Peyer's patch (tissue), 4 donors: ENCODE results near the gene TEKTIP1. TPM values are rescaled to one million over a fixed set of nuclear protein-coding genes. Genes with fewer than 3 reads are reported as not detected.

Experiments
- DNase-seq, 3 donors: peaks; one replicate each; pipeline ENCODE4 v3.0.0-alpha.2; 2017 to 2019
- H3K27ac ChIP-seq, 4 donors: fragments of 200-600 bp; sonication (generic); one replicate each; pipeline ENCODE4 v1.5.1; 2016 to 2019
- H3K27me3 ChIP-seq, 2 donors: fragments of 200-600 bp; sonication (generic); one replicate each; pipeline ENCODE4 v1.5.1; 2019
- H3K36me3 ChIP-seq, 3 donors: fragments of 200-600 bp; sonication (generic); one replicate each; pipeline ENCODE4 v1.5.1; 2016 to 2019
- H3K4me1 ChIP-seq, 4 donors: fragments of 200-600 bp; sonication (generic); one replicate each; pipeline ENCODE4 v1.5.1; 2016 to 2019
- H3K4me3 ChIP-seq, 4 donors: fragments of 200-600 bp; sonication (generic); 1 replicate in 3 of 4; 2 replicates in 1 of 4; pipeline ENCODE4 v1.5.1; 2016 to 2019; ENCODE audit warnings: mild to moderate bottlenecking in 1 of 4
- H3K9me3 ChIP-seq, 4 donors: fragments of 200-600 bp; sonication (generic); one replicate each; pipeline ENCODE4 v1.5.1; 2016 to 2019; ENCODE audit warnings: mild to moderate bottlenecking in 1 of 4
- POLR2A ChIP-seq, 2 donors: fragments of 450-650 bp; IDR thresholded peaks; one replicate each; pipeline ENCODE4 v1.5.1; 2017; ENCODE audit warnings: antibody characterized with exemption in 2 of 2, mild to moderate bottlenecking in 2 of 2, moderate library complexity in 2 of 2
- small RNA-seq, 2 donors: library from RNA; depleted of rRNA; stranded (forward); fragments of <200 nt; gene quantifications; one replicate each; pipeline ENCODE3, GENCODE V24; 2016
- total RNA-seq, 4 donors: library from RNA; depleted of rRNA; stranded (reverse); fragments of >200 nt; gene quantifications; one replicate each; pipeline ENCODE4 v1.1.0, GENCODE V29; 2016
- TF ChIP-seq, protein P1 (sequence below), 6 experiments: fragments of 450-650 bp in 4 of 6; fragments of 200-600 bp in 2 of 6; sonication (generic) in 1 of 6; IDR thresholded peaks; one replicate each; pipeline ENCODE4 v1.5.1; 2017 to 2019; ENCODE audit warnings: antibody characterized with exemption in 6 of 6, mild to moderate bottlenecking in 3 of 6, moderate library complexity in 1 of 6

The TEKTIP1 gene
- total RNA-seq, 4 donors from 2014 or later: 1.8 to 11.1 (median 2.4) TPM; not detected in 1

DNA sequence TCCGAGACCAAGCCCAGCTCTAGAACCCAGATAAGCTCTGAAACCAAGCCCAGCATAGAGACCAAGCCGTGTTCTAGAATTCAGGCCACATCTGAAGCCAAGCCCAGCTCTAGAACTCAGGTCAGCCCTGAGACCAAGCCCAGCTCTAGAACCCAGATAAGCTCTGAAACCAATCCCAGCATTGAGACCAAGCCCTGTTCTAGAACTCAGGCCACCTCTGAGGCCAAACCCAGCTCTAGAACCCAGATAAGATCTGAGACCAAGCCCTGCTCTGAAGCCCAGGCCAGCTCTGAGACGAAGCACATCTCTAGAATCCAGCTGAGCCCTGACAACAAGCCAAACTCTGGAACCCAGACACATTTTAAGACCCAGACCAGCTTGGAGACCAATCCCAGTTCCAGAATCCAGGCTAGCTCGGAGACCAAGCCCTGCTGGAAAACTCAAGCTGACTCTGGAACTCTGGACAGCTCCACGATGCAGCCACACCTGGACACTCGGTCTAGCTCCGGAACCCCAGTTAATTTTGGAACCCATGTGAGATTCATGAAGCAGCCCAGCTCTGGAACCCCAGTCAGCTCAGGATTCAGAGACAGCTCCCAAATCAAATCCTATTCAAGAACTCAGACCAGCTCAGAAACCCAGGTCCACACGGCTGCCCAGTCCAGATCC, 52.2 kb downstream of the TEKTIP1 start:
- H3K9me3 ChIP-seq: no peaks in the 10 kb centered on the region

DNA sequence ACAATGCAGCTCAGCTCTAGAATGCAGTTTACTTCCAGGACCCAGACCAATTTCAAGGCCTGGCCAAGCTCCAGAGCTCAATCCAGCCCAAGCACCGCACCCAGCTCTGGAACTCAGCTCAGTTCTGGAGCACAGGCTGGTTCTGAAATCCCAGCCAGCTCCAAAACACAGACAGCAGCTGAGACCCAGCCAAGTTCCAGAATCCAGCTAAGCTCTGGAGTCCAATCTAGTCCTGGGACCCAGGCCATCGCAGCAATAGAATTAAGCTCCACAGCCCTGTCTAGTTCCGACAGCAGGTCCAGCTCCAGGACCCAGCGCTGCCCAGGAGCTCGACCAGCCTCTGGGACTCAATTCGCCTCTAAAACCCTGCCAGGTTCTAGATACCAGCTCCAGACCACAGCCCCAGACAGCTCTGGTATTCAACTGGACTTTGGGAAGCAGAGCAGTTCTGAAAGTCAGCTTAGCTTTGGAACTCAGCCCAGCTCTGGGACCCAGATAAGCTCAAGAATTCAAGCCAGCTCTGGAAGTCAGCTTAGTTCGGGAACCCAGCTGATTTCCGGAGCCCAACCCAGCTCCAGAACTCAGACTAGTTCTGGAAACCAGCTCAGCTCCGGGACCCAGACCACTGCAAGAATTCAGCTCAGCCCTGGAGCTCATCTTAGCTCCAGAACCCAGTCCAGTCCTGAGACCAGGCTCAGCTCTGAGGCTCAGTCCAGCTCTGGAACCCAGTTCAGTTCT, 53.1 kb downstream of the TEKTIP1 start:
- H3K36me3 ChIP-seq: no peaks in the 10 kb centered on the region
- H3K9me3 ChIP-seq: no peaks in the 10 kb centered on the region
- H3K27me3 ChIP-seq: no peaks in the 10 kb centered on the region
- DNase-seq: no peak
- TF ChIP-seq, protein P1, sequence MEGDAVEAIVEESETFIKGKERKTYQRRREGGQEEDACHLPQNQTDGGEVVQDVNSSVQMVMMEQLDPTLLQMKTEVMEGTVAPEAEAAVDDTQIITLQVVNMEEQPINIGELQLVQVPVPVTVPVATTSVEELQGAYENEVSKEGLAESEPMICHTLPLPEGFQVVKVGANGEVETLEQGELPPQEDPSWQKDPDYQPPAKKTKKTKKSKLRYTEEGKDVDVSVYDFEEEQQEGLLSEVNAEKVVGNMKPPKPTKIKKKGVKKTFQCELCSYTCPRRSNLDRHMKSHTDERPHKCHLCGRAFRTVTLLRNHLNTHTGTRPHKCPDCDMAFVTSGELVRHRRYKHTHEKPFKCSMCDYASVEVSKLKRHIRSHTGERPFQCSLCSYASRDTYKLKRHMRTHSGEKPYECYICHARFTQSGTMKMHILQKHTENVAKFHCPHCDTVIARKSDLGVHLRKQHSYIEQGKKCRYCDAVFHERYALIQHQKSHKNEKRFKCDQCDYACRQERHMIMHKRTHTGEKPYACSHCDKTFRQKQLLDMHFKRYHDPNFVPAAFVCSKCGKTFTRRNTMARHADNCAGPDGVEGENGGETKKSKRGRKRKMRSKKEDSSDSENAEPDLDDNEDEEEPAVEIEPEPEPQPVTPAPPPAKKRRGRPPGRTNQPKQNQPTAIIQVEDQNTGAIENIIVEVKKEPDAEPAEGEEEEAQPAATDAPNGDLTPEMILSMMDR (IDR thresholded peaks at IDR 0.05): no peak
- no peak for TF ChIP-seq POLR2A (IDR thresholded peaks at IDR 0.05)
- H3K4me1 ChIP-seq: no peaks in the 10 kb centered on the region
- no peak overlapping the region for H3K4me3 ChIP-seq
- H3K27ac ChIP-seq: no peak overlapping the region

More for the DNA sequence above, 52.2 kb downstream of the TEKTIP1 start:
- H3K36me3 ChIP-seq: no peaks in the 10 kb centered on the region
- DNase-seq: no peak
- H3K4me1 ChIP-seq: peaks cover 0 to under 1% (median 0%) of the 10 kb centered on the region in 4 donors
- TF ChIP-seq, protein P1 (IDR thresholded peaks at IDR 0.05): no peak
- TF ChIP-seq POLR2A (IDR thresholded peaks at IDR 0.05): no peak
- no peaks in the 10 kb centered on the region for H3K27me3 ChIP-seq
- no peak overlapping the region for H3K4me3 ChIP-seq
- H3K27ac ChIP-seq: no peak overlapping the region

DNA sequence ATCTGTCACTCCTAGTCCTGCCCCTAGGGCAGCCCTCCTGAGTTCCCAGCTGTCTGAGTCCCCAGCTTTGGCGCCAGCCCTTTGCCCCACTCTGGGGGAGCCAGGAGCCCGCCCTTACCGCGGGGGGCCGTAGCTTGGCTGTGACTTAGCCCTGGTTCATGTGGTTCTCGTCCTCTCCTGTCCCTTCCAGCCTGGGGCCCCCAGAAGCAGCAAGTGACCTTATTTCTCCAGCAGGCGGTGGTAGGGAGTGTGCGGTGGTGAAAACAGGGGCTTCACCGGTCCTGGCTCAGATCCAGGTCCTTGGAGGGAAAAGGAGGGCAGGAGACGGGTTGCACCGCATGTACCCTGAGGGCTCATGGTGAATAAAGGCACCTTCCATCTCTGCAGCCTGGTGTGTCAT, 54.2 kb downstream of the TEKTIP1 start:
- Histone ChIP-seq H3K27me3 (no peaks in the 10 kb centered on the region), H3K36me3 (no peaks in the 10 kb centered on the region), H3K4me1 (no peaks in the 10 kb centered on the region), H3K4me3 (no peak overlapping the region), H3K27ac (no peak overlapping the region), H3K9me3 (no peaks in the 10 kb centered on the region)
- TF ChIP-seq, protein P1 (IDR thresholded peaks at IDR 0.05): no peak
- TF ChIP-seq POLR2A (IDR thresholded peaks at IDR 0.05): no peak
- DNase-seq: no peak

Small RNA genes lying within 50 kb of the gene (small RNA-seq; reads per million reads assigned to genes)
- gene AC005786.1 (0 reads per million in 2 donors), gene RF00212 (0 reads per million in 2 donors)

Other genes with a start within 250 kb of the TEKTIP1 start
- gene NFIC, start 172.6 kb upstream of the TEKTIP1 start, total RNA-seq: 100 to 1,000 TPM in 1 of 4 donors, 10 to 100 TPM in 3; 34.7 to 191 (median 64.9) TPM
- 1,000 to 10,000 TPM in 1 of 4 donors, 100 to 1,000 TPM in 2, 10 to 100 TPM in 1; 75.9 to 1,153 (median 771) TPM for gene SMIM24, start 58.6 kb upstream of the TEKTIP1 start, total RNA-seq
- gene SMIM44, start 55.7 kb upstream of the TEKTIP1 start, total RNA-seq: 10 to 100 TPM in 1 of 4 donors, 1 to 10 TPM in 1, not detected in 2; 5.4 to 11.0 TPM
- 10 to 100 TPM in 1 of 4 donors, 1 to 10 TPM in 3; 5.6 to 10.2 (median 9.5) TPM for gene DOHH, start 38.5 kb upstream of the TEKTIP1 start, total RNA-seq
- 10 to 100 TPM; 24.8 to 75.1 (median 38.7) TPM for gene FZR1, start 32.9 kb upstream of the TEKTIP1 start, total RNA-seq
- gene MFSD12, start 18.4 kb downstream of the TEKTIP1 start, total RNA-seq: 100 to 1,000 TPM in 2 of 4 donors, 10 to 100 TPM in 2; 76.5 to 146 (median 104) TPM
- gene HMG20B, start 33.8 kb downstream of the TEKTIP1 start, total RNA-seq: 100 to 1,000 TPM in 2 of 4 donors, 10 to 100 TPM in 2; 70.4 to 236 (median 117) TPM
- 1 to 10 TPM in 2 of 4 donors, under 1 TPM in 2; 0.13 to 5.8 (median 0.70) TPM for gene GIPC3, start 46.3 kb downstream of the TEKTIP1 start, total RNA-seq
- gene TBXA2R, start 67.7 kb downstream of the TEKTIP1 start, total RNA-seq: 1 to 10 TPM in 2 of 4 donors, under 1 TPM in 1, not detected in 1; 0.80 to 5.0 (median 1.6) TPM
- gene CACTIN, start 87.6 kb downstream of the TEKTIP1 start, total RNA-seq: 10 to 100 TPM; 21.2 to 60.2 (median 33.3) TPM
- 10 to 100 TPM; 22.6 to 27.2 (median 26.1) TPM for gene PIP5K1C, start 161.3 kb downstream of the TEKTIP1 start, total RNA-seq
- gene TJP3, start 169.2 kb downstream of the TEKTIP1 start, total RNA-seq: 100 to 1,000 TPM in 3 of 4 donors, 10 to 100 TPM in 1; 93.3 to 364 (median 286) TPM
- 10 to 100 TPM; 28.5 to 48.1 (median 41.8) TPM for gene APBA3, start 222.5 kb downstream of the TEKTIP1 start, total RNA-seq
- gene MRPL54, start 223.5 kb downstream of the TEKTIP1 start, total RNA-seq: 10 to 100 TPM; 21.4 to 58.5 (median 47.2) TPM
- gene RAX2, start 233.1 kb downstream of the TEKTIP1 start, total RNA-seq: not detected
- gene MATK, start 247.2 kb downstream of the TEKTIP1 start, total RNA-seq: 10 to 100 TPM in 1 of 4 donors, 1 to 10 TPM in 3; 2.5 to 13.1 (median 5.6) TPM